Adipocyte (in vitro differentiated cells): Measurements from ENCODE around the gene RNF181.

Experiments
- DNase-seq: peaks from one replicate; pipeline ENCODE4 v3.0.0-alpha.2; 2015; ENCODE audit warnings: low read depth
- H3K27me3 ChIP-seq: replicated peaks from 2 replicates; pipeline ENCODE4 v1.7.0; 2013; ENCODE audit warnings: mild to moderate bottlenecking, low read length, moderate library complexity; ENCODE audit not compliant: control insufficient read depth, insufficient read depth
- H3K36me3 ChIP-seq: 2 replicates; pipeline ENCODE4 v1.7.0; 2013; ENCODE audit warnings: low read length, mild to moderate bottlenecking, moderate library complexity; ENCODE audit not compliant: control insufficient read depth, insufficient read depth, severe bottlenecking
- H3K4me1 ChIP-seq: 2 replicates; pipeline ENCODE4 v1.7.0; 2013; ENCODE audit warnings: mild to moderate bottlenecking, low read length, moderate library complexity; ENCODE audit not compliant: control insufficient read depth, insufficient read depth
- H3K4me3 ChIP-seq: 2 replicates; pipeline ENCODE4 v1.7.0; 2013; ENCODE audit warnings: mild to moderate bottlenecking, low read length, moderate library complexity
- H3K9ac ChIP-seq: 2 replicates; pipeline ENCODE4 v1.7.0; 2013; ENCODE audit warnings: mild to moderate bottlenecking, low read length, moderate library complexity
- H3K9me3 ChIP-seq: 2 replicates; pipeline ENCODE4 v1.7.0; 2013; ENCODE audit warnings: mild to moderate bottlenecking, low read length, moderate library complexity; ENCODE audit not compliant: control insufficient read depth

RNF181 gene

DNA sequence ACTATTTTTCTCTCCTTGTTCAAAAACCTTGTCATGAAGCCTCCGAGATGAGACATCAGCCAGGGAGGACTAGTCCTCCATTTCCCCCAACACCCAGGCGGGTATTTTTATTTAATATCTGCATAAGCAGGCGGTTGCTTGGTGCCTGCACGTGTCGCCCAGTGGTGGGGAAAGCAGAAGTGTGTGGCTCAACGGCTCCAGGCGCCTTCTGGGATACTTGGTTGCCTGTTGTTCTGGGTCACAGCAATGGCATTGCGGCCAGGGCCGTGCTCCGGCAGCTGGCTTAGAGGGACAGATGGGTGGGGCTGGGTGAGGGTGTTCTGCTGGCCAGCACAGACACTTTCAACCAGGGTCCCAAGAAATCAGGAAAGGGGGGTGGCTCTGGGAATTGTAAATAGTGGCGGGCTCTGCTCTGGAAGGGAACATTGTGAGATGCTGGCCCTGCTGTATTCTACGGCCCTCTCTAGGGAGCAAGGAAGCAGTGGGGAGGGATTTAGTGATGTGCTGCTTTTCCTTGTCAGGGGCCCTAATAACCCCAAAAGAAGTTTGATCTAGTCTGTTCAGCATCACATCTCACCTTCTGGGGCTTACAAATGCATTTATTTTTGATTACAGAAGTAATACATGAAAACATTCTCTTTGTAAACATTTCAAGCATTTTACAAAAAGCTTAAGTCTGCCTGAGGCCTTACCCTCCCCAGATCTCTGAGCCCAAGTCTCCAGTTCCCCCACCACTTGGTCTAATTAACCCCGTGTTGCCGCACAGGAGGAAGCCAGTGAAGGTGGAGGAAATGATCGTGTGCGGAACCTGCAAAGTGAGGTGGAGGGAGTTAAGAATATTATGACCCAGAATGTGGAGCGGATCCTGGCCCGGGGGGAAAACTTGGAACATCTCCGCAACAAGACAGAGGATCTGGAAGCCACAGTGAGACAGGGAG, 17.0 kb upstream of the RNF181 start:
- no peak overlapping the region for H3K9ac ChIP-seq
- H3K9me3 ChIP-seq: no peaks in the 10 kb centered on the region
- no peaks in the 10 kb centered on the region for H3K27me3 ChIP-seq
- peaks cover 24% of the 10 kb centered on the region for H3K4me1 ChIP-seq
- H3K4me3 ChIP-seq: no peak overlapping the region
- no peak for DNase-seq
- H3K36me3 ChIP-seq: no peaks in the 10 kb centered on the region

- Histone ChIP-seq H3K4me1 (peaks cover 30% of the 10 kb centered on the region), H3K9ac (peak overlapping the region; percentile 39), H3K36me3 (no peaks in the 10 kb centered on the region), H3K27me3 (no peaks in the 10 kb centered on the region), H3K4me3 (no peak overlapping the region), H3K9me3 (no peaks in the 10 kb centered on the region)
- DNase-seq: no peak
Measured at GRCh38 chr2:85579266-85579935, 16.1 kb upstream of the RNF181 start.

DNA sequence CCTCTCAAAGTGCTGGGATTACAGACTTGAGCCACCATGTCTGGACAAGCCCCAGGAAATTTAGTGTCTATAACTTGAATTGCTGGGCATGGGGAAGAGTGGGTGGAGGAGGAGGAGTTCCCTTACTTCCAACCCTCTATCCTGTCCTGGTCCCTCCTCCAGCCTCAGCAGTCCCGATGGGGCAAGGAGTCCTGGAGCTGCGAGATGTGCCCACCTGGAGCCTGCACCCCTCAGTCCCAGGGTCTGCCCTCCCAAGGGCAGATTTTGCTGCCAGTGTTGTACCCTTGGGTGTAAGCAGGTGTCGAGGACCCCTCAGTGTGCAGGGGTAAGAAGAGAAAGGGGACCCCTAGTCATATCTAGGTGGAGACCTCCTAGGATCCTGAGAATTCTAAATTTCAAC, 15.3 kb upstream of the RNF181 start:
- no peaks in the 10 kb centered on the region for H3K27me3 ChIP-seq
- DNase-seq: no peak
- H3K4me3 ChIP-seq: no peak overlapping the region
- no peaks in the 10 kb centered on the region for H3K9me3 ChIP-seq
- H3K4me1 ChIP-seq: peaks cover 37% of the 10 kb centered on the region
- no peaks in the 10 kb centered on the region for H3K36me3 ChIP-seq
- H3K9ac ChIP-seq: no peak overlapping the region

GRCh38 chr2:85582492-85582891, 13.1 kb upstream of the RNF181 start:
- H3K4me1 ChIP-seq: peaks cover 44% of the 10 kb centered on the region
- no peaks in the 10 kb centered on the region for H3K27me3 ChIP-seq
- no peaks in the 10 kb centered on the region for H3K9me3 ChIP-seq
- H3K36me3 ChIP-seq: no peaks in the 10 kb centered on the region
- H3K4me3 ChIP-seq: no peak overlapping the region
- no peak for DNase-seq
- H3K9ac ChIP-seq: no peak overlapping the region

DNA sequence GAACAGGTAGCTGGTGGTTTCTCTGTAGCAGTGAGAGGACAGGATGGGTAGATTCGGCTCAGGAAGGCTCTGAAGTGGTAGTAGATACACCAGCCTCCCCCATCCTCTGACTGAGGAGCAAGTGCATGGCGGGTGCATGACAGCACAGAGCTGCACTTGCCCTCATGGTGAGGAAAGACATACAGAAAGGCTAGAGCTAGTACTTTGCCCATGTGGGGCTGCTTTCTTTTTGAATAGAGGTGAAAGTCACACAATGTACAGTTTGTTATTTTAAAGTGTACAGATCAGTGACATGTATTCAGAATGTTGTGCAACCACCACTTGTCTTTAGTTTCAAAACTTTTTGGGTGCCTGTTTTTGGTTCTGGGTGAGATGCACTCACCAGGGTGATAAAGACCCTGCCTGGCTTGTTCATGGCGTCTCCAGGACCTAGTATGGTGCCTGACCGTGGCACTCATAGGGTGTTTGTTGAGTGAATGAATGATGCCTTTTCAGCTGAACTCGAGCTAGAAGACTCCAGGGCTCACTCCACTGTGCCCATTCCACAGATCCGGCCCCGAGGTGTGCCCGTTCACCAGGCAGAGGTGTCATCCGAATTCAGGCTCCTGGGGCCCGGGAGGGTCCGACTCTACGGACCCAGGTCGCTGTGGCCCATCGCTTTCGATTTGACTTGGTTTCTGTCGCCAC, 11.7 kb upstream of the RNF181 start:
- DNase-seq: peak; percentile 58
- Histone ChIP-seq H3K27me3 (no peaks in the 10 kb centered on the region), H3K4me3 (peak overlapping the region; percentile 82)

DNA sequence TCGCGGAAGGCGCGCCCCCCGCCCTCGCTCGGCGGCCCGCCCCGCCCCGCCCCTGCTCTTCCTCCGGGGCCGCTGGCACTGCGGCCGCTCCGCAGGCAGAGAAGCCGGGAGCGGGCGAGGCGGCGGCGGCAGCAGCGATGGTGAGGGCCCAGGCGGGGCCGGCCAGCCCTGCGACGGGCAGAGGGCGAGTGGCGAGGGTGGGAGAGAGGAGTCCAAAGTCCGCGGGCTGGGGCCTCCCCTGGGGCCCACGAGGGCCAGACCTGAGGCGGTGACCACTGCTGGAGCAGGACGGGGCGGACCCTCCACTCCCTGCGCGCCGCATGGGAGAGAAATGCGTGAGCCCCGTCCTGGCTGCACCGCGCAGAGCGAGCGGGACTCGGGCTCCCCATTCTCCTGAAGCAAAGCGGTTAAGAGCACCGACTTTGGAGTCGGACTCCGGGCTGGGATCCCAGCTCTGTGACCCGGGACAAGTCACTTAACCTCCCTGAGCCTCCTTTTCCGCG, 11.1 kb upstream of the RNF181 start, which contains the start of gene VAMP5:
Gene VAMP5, plus strand, starts transcription at position 78 of the 503 bp plus-strand sequence. Its CDS starts 60 bp downstream, at position 138.
- peak; percentile 61 for DNase-seq
- H3K9ac ChIP-seq: peak within 1 kb of the TSS; percentile 91
- H3K4me3 ChIP-seq: peak within 1 kb of the TSS; percentile 82
- no peaks in the 10 kb centered on the region for H3K27me3 ChIP-seq
- H3K4me1 ChIP-seq: peaks cover 33% of the 10 kb centered on the region
- no peaks in the 10 kb centered on the region for H3K9me3 ChIP-seq
- no peaks in the 10 kb centered on the region for H3K36me3 ChIP-seq

More for the DNA sequence above, 11.7 kb upstream of the RNF181 start:
- H3K4me1 ChIP-seq: peaks cover 36% of the 10 kb centered on the region
- no peaks in the 10 kb centered on the region for H3K9me3 ChIP-seq
- H3K36me3 ChIP-seq: no peaks in the 10 kb centered on the region
- peak overlapping the region; percentile 91 for H3K9ac ChIP-seq

DNA sequence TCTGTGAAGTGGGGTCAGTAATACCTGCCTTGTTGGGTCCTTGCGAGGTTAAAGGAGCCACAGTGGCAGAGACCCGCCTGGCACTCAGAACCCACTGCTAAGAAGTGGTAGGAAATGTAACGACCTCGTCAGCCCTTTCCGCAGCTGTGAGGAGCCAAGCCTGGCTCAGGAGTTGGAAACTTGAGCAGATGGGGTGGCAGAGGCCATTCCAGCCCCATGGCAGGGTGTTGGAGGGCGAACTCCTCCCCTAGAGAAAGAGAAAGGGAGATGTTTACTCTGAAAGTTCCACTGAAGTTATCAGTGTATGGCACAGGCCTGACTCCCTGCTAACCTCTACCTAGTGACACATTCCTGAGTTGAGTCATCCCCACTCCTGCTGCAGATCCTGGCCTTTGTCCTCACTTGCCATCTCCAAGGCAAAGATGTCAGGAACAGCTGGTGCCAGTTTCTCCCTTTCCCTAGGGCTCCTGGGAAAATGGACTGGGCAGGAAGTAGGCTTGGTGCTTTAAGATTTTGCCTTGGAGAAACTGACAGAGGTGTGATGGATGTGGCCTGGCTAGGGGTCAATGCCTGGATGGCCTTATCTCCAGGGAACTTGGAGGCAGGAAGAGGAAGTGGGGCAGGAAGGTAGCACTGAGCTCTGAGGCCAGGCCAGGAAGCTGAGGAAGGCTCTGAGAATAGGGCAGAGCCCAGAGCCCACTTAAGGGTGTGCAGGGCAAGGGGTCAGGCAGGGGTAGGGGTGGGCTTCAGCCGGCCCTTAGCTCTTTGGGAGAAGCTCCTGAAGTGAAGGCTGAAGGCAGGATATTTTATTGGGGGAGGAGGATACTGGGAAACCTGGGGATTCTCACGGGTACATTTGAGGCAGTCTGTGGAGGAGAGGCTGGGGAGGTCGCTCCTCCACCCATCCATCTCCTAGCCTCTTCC, 10.4 kb upstream of the RNF181 start:
- Histone ChIP-seq H3K4me1 (peaks cover 31% of the 10 kb centered on the region), H3K9ac (peak overlapping the region; percentile 91), H3K27me3 (no peaks in the 10 kb centered on the region), H3K4me3 (peak overlapping the region; percentile 82), H3K9me3 (no peaks in the 10 kb centered on the region), H3K36me3 (no peaks in the 10 kb centered on the region)
- peak; percentile 39 for DNase-seq

DNA sequence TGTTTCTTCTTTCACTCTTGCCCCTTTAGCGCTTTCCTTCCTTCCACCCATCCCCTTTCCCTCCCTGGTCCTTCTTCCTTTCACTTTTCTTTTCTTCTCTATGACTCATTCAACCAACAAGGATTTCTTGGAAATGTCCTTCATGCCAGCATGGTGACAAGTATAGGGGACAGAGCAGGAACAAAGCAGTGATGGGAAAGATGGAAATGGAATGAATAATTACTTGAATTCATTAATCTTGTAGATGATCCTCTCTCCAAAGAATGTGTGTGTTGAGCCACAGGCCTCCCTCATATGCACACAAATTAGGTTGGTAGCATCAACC, 9.8 kb upstream of the RNF181 start:
- peaks cover 37% of the 10 kb centered on the region for H3K4me1 ChIP-seq
- peak overlapping the region; percentile 82 for H3K4me3 ChIP-seq
- no peaks in the 10 kb centered on the region for H3K9me3 ChIP-seq
- H3K36me3 ChIP-seq: no peaks in the 10 kb centered on the region
- H3K9ac ChIP-seq: peak overlapping the region; percentile 91
- H3K27me3 ChIP-seq: no peaks in the 10 kb centered on the region
- peak; percentile 50 for DNase-seq

DNA sequence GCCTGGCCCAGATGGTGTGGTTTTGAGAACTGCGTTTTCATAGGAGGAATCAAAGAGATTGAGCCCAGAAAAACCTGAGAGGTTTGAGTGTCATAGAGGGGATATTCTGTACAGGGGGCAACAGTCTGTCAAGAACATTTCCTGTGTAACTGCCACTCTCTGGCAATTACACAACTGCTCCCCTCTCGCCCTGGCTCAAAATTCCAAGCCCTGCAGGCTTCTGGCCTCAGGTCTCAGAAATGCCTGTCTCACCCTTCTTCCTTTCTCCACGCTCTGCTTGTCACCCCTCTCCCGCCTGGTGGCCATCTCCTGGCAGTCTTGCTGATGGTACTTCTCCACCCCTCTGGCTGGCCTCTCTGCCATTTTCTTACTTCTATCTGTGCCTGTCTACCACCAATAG, 7.3 kb upstream of the RNF181 start:
- H3K27me3 ChIP-seq: no peaks in the 10 kb centered on the region
- H3K4me1 ChIP-seq: peaks cover 45% of the 10 kb centered on the region
- DNase-seq: no peak
- no peak overlapping the region for H3K4me3 ChIP-seq
- no peak overlapping the region for H3K9ac ChIP-seq
- H3K36me3 ChIP-seq: no peaks in the 10 kb centered on the region
- no peaks in the 10 kb centered on the region for H3K9me3 ChIP-seq

DNA sequence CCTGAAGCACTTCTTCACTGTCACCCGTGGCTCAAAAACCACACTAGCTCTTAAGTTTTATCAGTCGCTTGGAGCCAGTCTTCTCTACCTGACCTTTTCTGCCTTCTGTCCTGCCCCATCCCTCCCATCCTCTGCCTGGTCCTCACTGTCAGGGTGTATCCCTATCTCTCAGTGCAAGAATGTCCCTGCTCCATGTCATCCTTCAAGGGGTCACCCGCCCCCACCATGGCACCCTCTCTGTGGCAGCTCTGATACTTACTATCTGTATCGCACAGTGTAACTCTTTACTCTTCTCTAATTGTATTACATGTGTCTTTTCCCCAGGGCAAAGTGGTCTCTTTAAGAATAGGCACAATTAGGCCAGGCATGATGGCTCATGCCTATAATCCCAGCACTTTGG, 6.9 kb upstream of the RNF181 start:
- H3K9ac ChIP-seq: no peak overlapping the region
- no peak overlapping the region for H3K4me3 ChIP-seq
- H3K36me3 ChIP-seq: no peaks in the 10 kb centered on the region
- DNase-seq: no peak
- H3K27me3 ChIP-seq: no peaks in the 10 kb centered on the region
- no peaks in the 10 kb centered on the region for H3K9me3 ChIP-seq
- H3K4me1 ChIP-seq: peaks cover 43% of the 10 kb centered on the region
